GM21528 (cell line): ENCODE data around the gene KCNG3.
"Not testable (repeated sequence)": the region's sequence is repeated elsewhere in the genome, so short reads cannot be mapped to it uniquely, and the experiment has no call there.

ENCODE experiments used
- ATAC-seq: cut with Tn5 transposase; IDR thresholded peaks from one replicate; pipeline ENCODE4 v1.9.1; 2021; ENCODE audit warnings: mild to moderate bottlenecking, moderate library complexity; ENCODE audit not compliant: unreplicated experiment, low FRiP score

KCNG3 gene

GRCh38 chr2:42436370-42436769 is 57.4 kb downstream of the KCNG3 start:
- no peak for ATAC-seq

- ATAC-seq: no peak
Measured at GRCh38 chr2:42435628-42436027, 58.2 kb downstream of the KCNG3 start.

GRCh38 chr2:42430188-42430587 is 63.6 kb downstream of the KCNG3 start:
- ATAC-seq: no peak

- no peak for ATAC-seq
Measured at GRCh38 chr2:42429352-42429751, 64.4 kb downstream of the KCNG3 start.

GRCh38 chr2:42425697-42426096 is 68.1 kb downstream of the KCNG3 start:
- no peak for ATAC-seq

- ATAC-seq: no peak
Measured at GRCh38 chr2:42424033-42424432, 69.7 kb downstream of the KCNG3 start.

- ATAC-seq: no peak
Measured at GRCh38 chr2:42421601-42422239, 72.1 kb downstream of the KCNG3 start.

GRCh38 chr2:42421157-42421485 is 72.7 kb downstream of the KCNG3 start:
- no peak for ATAC-seq

GRCh38 chr2:42414648-42415047 is 79.1 kb downstream of the KCNG3 start:
- ATAC-seq: no peak

- no peak for ATAC-seq
Measured at GRCh38 chr2:42414158-42414557, 79.6 kb downstream of the KCNG3 start.

GRCh38 chr2:42410742-42411514 is 82.9 kb downstream of the KCNG3 start:
- no peak for ATAC-seq

- no peak for ATAC-seq
Measured at GRCh38 chr2:42408009-42408408, 85.8 kb downstream of the KCNG3 start.

- no peak for ATAC-seq
Measured at GRCh38 chr2:42407476-42407875, 86.3 kb downstream of the KCNG3 start.

- ATAC-seq: no peak
Measured at GRCh38 chr2:42404676-42405075, 89.1 kb downstream of the KCNG3 start.

GRCh38 chr2:42401773-42402172 is 92.0 kb downstream of the KCNG3 start:
- no peak for ATAC-seq

GRCh38 chr2:42398052-42398451 is 95.7 kb downstream of the KCNG3 start:
- not testable (repeated sequence) for ATAC-seq

- ATAC-seq: not testable (repeated sequence)
Measured at GRCh38 chr2:42393320-42393719, 100.5 kb downstream of the KCNG3 start.

- ATAC-seq: no peak
Measured at GRCh38 chr2:42392191-42392590, 101.6 kb downstream of the KCNG3 start.
